GM12865 (cell line): ENCODE measurements around the gene EIF4A2.

Source experiments
- DNase-seq: peaks from one replicate; pipeline ENCODE4 v3.0.0; 2010; ENCODE audit warnings: low read depth
- H3K4me3 ChIP-seq: 2 replicates; pipeline ENCODE4 v1.5.1; 2011; ENCODE audit warnings: mild to moderate bottlenecking, low read depth, low read length, control low read depth
- TF ChIP-seq, protein P1 (sequence below): IDR thresholded peaks from 2 replicates; pipeline ENCODE4 v1.5.1; 2011; ENCODE audit warnings: low read length, control low read depth, low read depth, inconsistent platforms; ENCODE audit not compliant: insufficient read depth; ENCODE audit errors: missing control alignments

The EIF4A2 gene

DNA sequence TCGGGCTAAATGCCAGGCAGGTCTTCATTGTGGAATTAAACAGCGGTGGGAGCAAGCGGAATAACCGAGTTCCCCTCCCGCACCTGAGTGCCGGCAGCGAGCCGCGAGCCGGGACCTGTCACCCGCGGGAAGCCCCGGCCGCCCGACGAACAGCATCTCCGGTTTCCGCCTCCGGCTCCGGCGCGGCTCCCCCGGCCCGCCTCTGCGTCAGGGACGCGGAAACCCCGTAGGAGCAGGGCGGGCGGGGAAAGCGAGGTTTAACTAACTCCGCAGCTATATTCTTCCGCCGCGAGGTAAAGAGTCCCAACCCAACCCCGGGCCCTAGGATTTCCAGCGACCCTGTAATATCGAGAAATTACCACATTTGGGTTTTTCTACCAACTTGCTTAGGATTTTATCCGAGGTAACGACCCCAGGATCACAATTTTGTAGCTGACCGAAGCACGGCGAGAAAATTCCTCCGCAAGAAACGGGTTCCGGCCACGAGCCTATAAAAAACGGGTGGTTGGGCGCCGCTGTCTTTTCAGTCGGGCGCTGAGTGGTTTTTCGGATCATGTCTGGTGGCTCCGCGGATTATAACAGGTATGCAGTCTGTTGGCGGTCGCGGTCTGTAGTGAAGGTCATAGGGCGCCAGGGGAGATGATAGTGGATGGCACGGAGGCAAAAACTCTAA is at the start of gene EIF4A2:
EIF4A2 (plus strand) TSS at position 520 of the 673 bp plus-strand sequence; CDS start at position 554, 34 bp downstream.
- H3K4me3 ChIP-seq: peak within 1 kb of the TSS; percentile 88
- TF ChIP-seq, protein P1, sequence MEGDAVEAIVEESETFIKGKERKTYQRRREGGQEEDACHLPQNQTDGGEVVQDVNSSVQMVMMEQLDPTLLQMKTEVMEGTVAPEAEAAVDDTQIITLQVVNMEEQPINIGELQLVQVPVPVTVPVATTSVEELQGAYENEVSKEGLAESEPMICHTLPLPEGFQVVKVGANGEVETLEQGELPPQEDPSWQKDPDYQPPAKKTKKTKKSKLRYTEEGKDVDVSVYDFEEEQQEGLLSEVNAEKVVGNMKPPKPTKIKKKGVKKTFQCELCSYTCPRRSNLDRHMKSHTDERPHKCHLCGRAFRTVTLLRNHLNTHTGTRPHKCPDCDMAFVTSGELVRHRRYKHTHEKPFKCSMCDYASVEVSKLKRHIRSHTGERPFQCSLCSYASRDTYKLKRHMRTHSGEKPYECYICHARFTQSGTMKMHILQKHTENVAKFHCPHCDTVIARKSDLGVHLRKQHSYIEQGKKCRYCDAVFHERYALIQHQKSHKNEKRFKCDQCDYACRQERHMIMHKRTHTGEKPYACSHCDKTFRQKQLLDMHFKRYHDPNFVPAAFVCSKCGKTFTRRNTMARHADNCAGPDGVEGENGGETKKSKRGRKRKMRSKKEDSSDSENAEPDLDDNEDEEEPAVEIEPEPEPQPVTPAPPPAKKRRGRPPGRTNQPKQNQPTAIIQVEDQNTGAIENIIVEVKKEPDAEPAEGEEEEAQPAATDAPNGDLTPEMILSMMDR: no peak
- peak; percentile 96 for DNase-seq

DNA sequence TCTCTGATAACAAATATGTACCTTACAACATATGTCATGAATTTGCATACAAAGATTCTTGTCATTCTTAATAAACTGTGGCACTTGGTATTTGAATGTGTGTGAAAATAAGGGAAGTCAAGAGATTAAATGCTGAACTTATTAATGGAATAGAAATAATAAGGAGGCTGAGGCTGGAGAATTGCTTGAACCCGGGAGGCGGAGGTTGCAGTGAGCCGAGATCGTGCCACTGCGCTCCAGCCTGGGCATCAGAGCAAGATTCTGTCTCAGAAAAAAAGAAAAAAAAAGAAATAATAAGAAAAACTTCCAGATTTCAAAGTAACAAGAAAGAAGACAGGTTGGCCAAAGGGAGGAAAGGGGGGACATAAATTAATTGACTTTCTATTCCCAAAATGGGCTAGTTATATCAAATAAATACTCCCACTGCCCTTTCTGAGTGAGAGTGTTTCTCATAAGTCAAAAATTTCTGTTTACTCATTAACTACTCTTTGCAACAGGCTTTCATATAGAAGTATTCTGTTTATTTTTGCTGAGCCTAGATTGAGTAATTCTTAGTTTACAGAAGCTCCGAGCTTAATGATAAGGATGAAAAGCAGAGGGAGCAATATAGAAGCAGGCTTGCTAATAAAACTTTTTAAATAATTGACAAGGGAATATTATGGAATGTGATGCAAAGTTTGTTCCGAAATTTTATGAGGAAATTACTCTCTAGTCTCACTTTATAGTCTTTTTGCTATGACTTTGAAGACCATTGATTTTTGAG is 40.6 kb upstream of the EIF4A2 start:
- no peak overlapping the region for H3K4me3 ChIP-seq
- TF ChIP-seq, protein P1: no peak
- DNase-seq: no peak

DNA sequence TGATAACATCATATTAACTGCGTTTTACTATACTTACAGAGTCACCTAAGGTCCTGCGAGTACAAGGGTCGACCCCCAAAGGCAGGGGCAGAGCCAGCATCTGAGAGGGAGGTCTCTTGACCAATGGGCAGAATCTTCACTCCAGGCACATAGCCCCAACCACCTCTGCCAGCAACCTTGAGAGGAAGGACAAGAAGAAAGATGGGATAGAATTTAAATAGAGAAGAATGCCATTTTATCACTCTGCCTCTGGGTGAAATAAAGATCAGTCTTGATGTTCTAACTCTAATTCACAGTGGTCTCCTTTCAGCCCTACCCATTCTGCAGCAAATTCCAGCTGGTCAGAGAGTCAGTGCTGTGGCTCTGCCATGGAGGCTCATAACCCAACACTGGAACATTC is 39.7 kb upstream of the EIF4A2 start:
- no peak overlapping the region for H3K4me3 ChIP-seq
- no peak for DNase-seq
- TF ChIP-seq, protein P1: no peak

DNA sequence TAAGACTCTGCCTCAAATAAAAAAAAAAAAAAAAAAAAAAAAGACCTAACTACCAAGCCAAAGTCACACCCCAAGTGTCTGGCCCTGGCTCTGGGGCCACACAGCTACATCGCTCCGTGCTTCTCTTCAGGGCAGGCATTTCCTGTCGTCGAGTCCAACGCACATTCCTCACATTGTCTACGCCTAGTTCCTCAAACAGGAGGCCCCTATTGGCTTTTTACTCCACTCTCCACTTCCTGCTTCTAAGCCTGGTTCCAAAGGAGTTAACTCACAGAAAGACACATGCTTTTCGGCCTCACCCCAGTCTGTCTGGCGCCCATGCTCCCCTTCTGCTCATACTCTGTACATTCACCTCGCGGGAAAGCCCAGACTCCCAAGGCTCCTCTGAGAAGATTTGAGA is 37.4 kb upstream of the EIF4A2 start:
- peak; percentile 12 for DNase-seq
- no peak overlapping the region for H3K4me3 ChIP-seq
- TF ChIP-seq, protein P1: no peak

DNA sequence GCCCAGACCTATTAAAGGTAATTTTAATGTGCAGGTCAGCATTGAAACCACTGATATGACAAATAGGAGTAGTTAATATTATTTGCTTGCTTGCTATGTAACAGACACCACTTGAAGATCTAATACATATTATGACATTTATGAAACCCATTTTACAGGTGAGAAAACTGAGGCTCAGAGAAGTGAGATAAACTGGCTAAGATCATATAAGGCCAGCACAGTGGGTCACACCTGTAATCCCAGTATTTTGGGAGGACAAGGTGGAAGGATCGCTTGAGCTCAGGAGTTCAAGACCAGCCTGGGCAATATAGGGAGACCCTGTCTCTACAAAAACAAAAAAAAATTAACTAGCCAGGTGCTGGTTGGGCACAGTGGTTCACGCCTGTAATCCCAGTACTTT is 33.1 kb upstream of the EIF4A2 start:
- DNase-seq: no peak
- no peak overlapping the region for H3K4me3 ChIP-seq
- TF ChIP-seq, protein P1: no peak

DNA sequence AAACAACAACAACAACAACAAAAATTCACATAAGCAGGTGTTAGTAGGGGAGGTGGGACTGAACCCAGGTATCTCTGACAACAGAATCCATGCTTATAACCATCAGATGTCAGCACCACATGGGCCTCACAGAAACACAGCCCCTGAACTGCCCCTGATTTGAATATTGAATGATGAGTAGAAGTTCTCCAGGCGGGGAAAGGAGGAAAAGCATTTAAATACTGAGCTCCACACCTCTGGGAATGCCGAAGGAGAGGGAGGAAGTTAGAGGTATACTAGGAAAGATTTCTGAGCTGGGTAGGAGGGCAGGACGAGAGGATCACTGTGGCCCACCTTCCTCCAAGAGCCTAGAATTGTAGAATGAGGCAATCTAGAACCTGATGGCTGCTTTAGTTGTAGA is 31.9 kb upstream of the EIF4A2 start:
- no peak for DNase-seq
- H3K4me3 ChIP-seq: no peak overlapping the region
- TF ChIP-seq, protein P1: no peak
